Endothelial cell of hepatic sinusoid (primary cell): ENCODE results near the gene NOPCHAP1.
"Not testable (repeated sequence)": the region's sequence is repeated elsewhere in the genome, so short reads cannot be mapped to it uniquely, and the experiment has no call there.

Experiments
- in situ Hi-C: cut with HindIII; loops from 2 replicates; pipeline ENCODE4 v1.10.0; 2017; ENCODE audit warnings: low sequenced_read_pairs

The NOPCHAP1 gene

GRCh38 chr12:104964167-104964855 is 21.8 kb upstream of the NOPCHAP1 start:
- in situ Hi-C loops = no loop called here

GRCh38 chr12:104964856-104965205 is 21.3 kb upstream of the NOPCHAP1 start:
- in situ Hi-C loops = no loop called here

GRCh38 chr12:104966677-104967076 is 19.4 kb upstream of the NOPCHAP1 start:
- in situ Hi-C loops = no loop called here

DNA sequence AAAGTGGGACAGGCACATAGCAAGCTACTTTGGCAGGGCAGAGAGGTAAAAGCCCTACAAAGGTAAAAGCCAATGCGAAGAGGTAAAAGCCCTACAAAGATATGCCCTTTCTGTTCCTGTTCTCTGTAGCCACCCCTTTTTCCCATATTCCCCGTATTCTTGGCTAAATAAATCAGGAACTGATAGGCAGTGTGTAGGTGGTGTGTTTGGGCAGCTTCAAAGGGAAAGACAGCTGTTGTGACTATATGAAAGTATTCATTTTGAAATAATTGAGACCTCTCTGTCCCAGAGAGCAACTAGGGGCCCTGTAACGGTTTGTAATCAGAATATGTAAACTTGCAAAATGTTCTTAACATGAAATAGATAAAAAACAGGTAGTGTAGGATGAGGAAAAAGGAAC is 16.8 kb upstream of the NOPCHAP1 start:
- in situ Hi-C loops = no loop called here

- in situ Hi-C loops = no loop called here
Observed at GRCh38 chr12:104971306-104971705, 14.8 kb upstream of the NOPCHAP1 start.

- in situ Hi-C loops = no loop called here
Observed at GRCh38 chr12:104973250-104973649, 12.9 kb upstream of the NOPCHAP1 start.

GRCh38 chr12:104974626-104975290 is 11.4 kb upstream of the NOPCHAP1 start:
- in situ Hi-C loops = no loop called here

- in situ Hi-C loops = no loop called here
Observed at GRCh38 chr12:104975587-104976343, 10.4 kb upstream of the NOPCHAP1 start.

DNA sequence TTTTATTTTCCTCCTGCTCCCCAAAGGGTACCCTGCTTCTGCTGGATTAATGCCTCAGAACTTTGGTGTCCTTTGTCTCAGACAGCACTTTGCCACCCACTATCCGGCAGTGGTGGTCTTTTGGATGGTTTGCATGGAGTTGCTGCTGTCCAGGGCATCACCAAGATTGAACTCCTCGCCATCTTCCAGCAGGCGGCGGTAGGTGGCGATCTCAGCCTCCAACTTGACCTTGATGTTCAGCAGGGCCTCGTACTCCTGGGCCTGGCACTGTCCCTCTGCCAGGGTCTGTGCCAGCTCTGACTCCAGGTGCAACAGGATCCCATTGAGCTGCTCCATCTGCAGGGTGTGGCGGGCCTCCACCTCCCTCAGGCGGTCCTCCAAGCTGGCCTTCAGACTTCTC is 9.4 kb upstream of the NOPCHAP1 start:
- in situ Hi-C loops = no loop called here

DNA sequence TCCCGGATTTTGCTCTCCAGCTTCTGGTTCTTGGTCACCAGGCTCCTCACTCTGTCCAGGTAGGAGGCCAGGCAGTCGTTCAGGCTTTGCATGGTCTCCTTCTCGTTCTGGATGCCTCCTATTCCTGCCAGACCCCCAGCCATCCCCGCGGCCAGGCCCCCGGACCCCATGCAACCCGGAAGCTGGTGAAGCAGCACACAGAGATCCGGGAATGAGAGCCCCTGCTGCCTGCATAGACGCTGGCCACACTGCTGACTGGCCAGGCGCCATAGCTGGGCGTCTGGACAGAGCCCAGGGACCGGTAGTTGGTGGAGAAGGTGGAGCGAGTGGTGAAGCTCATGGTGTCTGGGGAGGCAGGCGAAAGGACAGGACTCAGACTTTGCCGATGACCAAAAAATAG is 8.4 kb upstream of the NOPCHAP1 start:
- in situ Hi-C loops = not testable (repeated sequence)

GRCh38 chr12:104985206-104985605 is 910 bp upstream of the NOPCHAP1 start:
- in situ Hi-C loops = no loop called here

DNA sequence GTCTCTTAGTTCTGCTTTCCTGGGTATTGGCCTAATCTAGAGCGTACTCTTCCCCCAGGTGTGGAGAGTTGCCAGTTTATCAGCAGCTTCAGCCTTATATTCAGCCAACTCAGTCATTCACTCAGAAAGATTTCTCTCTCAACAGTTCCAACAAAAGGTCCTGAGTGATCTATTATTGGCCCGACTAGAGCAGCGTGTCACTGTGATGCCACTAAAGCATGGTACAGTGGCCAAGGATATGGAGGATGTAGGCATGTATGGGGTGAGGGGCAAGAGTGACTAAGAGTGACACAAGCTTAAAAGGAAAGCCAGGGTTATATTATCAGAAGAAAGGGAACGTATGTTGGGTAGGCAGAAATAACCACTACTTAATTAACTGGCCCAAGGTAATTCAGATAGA is 4.8 kb downstream of the NOPCHAP1 start:
- in situ Hi-C loops = no loop called here

DNA sequence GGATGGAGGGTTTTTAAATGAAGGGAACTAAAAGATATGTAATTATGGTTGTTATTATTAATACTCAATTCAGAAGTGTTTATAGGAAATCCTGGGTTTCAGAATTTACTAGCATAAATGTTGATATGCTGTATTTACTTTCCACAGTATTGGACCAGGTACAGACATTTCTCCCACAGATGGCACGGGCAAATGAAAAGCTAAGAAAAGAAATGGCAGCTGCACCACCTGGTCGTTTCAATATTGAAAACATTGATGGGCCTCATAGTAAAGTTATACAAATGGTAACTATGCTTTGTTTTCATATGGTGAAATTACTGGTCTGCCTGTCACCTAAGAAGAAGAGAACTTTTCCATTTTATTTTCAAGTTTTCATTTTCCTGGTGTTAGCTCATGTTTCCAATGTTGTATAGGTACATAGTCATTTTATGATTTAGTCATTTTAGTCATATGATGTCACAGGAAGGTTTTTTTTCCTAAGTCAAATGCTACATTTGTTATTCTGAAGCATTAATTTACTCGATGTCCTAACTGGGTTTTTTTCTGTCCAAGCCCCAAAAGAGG is 5.5 kb downstream of the NOPCHAP1 start:
- in situ Hi-C loops = no loop called here

- in situ Hi-C loops = no loop called here
Observed at GRCh38 chr12:104994336-104994735, 8.2 kb downstream of the NOPCHAP1 start.

DNA sequence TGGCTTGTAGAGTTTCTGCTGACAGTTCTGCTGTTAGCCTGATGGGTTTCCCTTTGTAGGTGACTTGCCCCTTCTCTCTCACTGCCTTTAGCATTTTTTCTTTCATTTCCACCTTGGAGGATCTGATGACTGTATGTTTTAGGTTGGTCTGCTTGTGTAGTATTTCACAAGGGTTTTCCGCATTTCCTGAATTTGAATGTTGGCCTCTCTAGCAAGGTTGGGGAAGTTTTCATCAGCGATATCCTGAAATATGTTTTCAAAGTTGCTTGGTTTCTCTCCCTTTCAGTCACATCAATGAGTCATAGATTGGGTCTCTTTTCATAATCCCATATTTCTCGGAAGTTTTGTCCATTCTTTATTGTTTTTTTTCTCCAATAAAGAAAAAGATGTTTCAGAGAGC is 11.4 kb downstream of the NOPCHAP1 start:
- in situ Hi-C loops = no loop called here

GRCh38 chr12:104998423-104999346 is 12.6 kb downstream of the NOPCHAP1 start:
- in situ Hi-C loops = no loop called here

GRCh38 chr12:104999347-104999685 is 13.2 kb downstream of the NOPCHAP1 start:
- in situ Hi-C loops = no loop called here

GRCh38 chr12:105001476-105001875 is 15.4 kb downstream of the NOPCHAP1 start:
- in situ Hi-C loops = loop anchor here (5.0 kb wide), 1 partner anchor 79 kb away; no protein-coding TSS in a partner anchor

DNA sequence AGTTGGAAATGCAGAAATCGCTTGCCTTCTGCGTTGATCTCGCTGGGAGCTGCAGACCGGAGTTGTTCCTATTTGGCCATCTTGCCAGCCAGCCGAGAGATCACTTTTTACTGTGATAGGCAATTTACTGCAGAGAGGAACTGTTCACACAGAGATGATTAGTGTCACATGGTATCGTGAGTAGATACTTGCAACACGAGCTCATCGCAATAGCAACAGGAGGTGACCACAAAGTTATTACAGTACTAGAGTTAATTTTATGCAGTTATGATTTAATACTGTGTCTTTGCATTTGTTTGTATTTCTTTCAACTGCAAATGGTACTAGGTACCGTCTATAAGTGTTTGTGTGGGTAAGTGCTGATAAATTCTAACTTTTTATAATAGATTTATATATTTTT is 27.8 kb downstream of the NOPCHAP1 start:
- in situ Hi-C loops = no loop called here

DNA sequence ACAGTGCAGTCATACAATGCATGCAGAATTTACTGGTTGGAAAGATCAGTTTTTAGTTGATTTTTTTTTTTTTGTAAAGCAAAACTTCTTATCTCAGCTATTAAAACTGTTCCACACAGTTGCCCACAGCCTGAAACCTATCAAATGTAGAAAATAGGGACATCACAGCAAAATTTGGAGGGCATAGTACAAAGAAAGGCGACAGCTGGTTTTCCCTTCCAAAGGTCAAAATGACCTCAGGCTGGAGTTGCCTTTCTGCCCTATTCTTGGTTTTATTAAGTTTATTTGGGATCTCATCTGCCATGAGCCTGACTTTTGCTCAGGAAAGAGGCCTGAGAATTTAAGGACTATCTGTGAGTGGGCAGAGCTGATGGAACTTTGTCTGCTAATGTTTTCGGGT is 28.5 kb downstream of the NOPCHAP1 start:
- in situ Hi-C loops = no loop called here

DNA sequence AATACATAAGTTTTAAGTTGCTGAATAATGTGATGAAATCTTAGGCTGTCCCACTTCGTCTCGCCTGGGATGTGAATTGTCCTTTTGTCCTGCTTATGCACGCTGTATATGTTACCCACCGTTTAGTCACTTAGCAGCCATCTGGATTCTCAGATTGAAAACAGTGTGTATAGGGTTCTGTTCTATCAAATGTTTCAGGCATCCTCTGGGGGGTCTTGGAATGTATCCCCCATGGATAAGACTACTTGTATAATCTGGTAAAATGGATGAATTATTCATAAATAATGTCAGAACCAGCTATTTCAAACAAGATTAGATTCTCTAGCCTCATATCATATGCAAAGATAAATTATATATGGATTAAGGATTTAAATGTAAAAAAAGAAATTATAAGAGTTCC is 29.4 kb downstream of the NOPCHAP1 start:
- in situ Hi-C loops = no loop called here
